HEK293 (cell line): ENCODE measurements around the gene RNU1-4.
"Not testable (repeated sequence)": the region's sequence is repeated elsewhere in the genome, so short reads cannot be mapped to it uniquely, and the experiment has no call there.

ENCODE experiments used
- CTCF ChIP-seq: fragments of 450-650 bp; formaldehyde crosslinking; IDR thresholded peaks from 2 replicates; pipeline ENCODE4 v1.5.1; 2016; ENCODE audit warnings: missing biosample characterization, missing genetic modification characterization
- GLI2 ChIP-seq: fragments of 450-650 bp; formaldehyde crosslinking; IDR thresholded peaks from 2 replicates; pipeline ENCODE4; 2017; ENCODE audit warnings: missing biosample characterization, missing genetic modification characterization, low read depth, borderline replicate concordance
- HOXA7 ChIP-seq: sonication (generic); formaldehyde crosslinking; IDR thresholded peaks from 2 replicates; pipeline ENCODE4 v1.8.1; 2022; ENCODE audit warnings: missing genetic modification reagents, borderline replicate concordance
- REST ChIP-seq: fragments of 450-650 bp; formaldehyde crosslinking; IDR thresholded peaks from 2 replicates; pipeline ENCODE4 v1.5.1; 2016; ENCODE audit warnings: missing biosample characterization, missing genetic modification characterization
- ZBTB44 ChIP-seq: fragments of 450-650 bp; IDR thresholded peaks from 2 replicates; pipeline ENCODE4 v1.5.1; 2018; ENCODE audit warnings: missing biosample characterization, mild to moderate bottlenecking, missing genetic modification characterization
- ZBTB48 ChIP-seq: fragments of 450-650 bp; formaldehyde crosslinking; IDR thresholded peaks from 2 replicates; pipeline ENCODE4 v1.5.1; 2016; ENCODE audit warnings: missing biosample characterization, missing genetic modification characterization
- ZNF138 ChIP-seq: fragments of 450-650 bp; formaldehyde crosslinking; IDR thresholded peaks from 2 replicates; pipeline ENCODE4 v1.5.1; 2016; ENCODE audit warnings: missing biosample characterization, missing genetic modification characterization, borderline replicate concordance
- ZNF140 ChIP-seq: fragments of 450-650 bp; formaldehyde crosslinking; IDR thresholded peaks from 2 replicates; pipeline ENCODE4 v1.5.1; 2016; ENCODE audit warnings: missing biosample characterization, missing genetic modification characterization
- ZNF214 ChIP-seq: fragments of 450-650 bp; formaldehyde crosslinking; IDR thresholded peaks from 2 replicates; pipeline ENCODE4 v1.5.1; 2017; ENCODE audit warnings: missing biosample characterization, mild to moderate bottlenecking, missing genetic modification characterization, borderline replicate concordance
- ZNF362 ChIP-seq: fragments of 450-650 bp; formaldehyde crosslinking; IDR thresholded peaks from 2 replicates; pipeline ENCODE4 v1.5.1; 2016; ENCODE audit warnings: missing biosample characterization, missing genetic modification characterization
- ZNF423 ChIP-seq: fragments of 450-650 bp; formaldehyde crosslinking; IDR thresholded peaks from 2 replicates; pipeline ENCODE4 v1.5.1; 2016; ENCODE audit warnings: missing biosample characterization, missing genetic modification characterization
- ZNF658 ChIP-seq: fragments of 450-650 bp; formaldehyde crosslinking; IDR thresholded peaks from 2 replicates; pipeline ENCODE4; 2016; ENCODE audit warnings: missing biosample characterization, missing genetic modification characterization
- TF ChIP-seq, protein P1 (sequence below): fragments of 450-650 bp; formaldehyde crosslinking; IDR thresholded peaks from 2 replicates; pipeline ENCODE4 v1.5.1; 2017; ENCODE audit warnings: missing biosample characterization, missing genetic modification characterization

- TF ChIP-seq CTCF (tag by site-specific recombination); ZNF658 (tag by site-specific recombination); HOXA7 (CRISPR knock-in tag); ZNF140 (tag by site-specific recombination); ZBTB44 (tag by site-specific recombination); ZNF362; GLI2 (tag by site-specific recombination); ZNF423 (tag by site-specific recombination); ZNF138; ZBTB48 (tag by site-specific recombination); REST (tag by site-specific recombination); ZNF214 (tag by site-specific recombination): not testable (repeated sequence)
- TF ChIP-seq, protein P1, sequence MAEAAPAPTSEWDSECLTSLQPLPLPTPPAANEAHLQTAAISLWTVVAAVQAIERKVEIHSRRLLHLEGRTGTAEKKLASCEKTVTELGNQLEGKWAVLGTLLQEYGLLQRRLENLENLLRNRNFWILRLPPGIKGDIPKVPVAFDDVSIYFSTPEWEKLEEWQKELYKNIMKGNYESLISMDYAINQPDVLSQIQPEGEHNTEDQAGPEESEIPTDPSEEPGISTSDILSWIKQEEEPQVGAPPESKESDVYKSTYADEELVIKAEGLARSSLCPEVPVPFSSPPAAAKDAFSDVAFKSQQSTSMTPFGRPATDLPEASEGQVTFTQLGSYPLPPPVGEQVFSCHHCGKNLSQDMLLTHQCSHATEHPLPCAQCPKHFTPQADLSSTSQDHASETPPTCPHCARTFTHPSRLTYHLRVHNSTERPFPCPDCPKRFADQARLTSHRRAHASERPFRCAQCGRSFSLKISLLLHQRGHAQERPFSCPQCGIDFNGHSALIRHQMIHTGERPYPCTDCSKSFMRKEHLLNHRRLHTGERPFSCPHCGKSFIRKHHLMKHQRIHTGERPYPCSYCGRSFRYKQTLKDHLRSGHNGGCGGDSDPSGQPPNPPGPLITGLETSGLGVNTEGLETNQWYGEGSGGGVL (tag by site-specific recombination), result not testable (repeated sequence)
Measured at GRCh38 chr1:16706302-16706701, 34.0 kb upstream of the RNU1-4 start.
